Measurements from ENCODE around the gene ARVCF.

GRCh38 chr22:20024225-20024624 is 7.6 kb upstream of the ARVCF start:
- TF ChIP-seq CTCF (IDR thresholded peaks at IDR 0.05; ENCODE audit: low read depth, low read length, poor library complexity, severe bottlenecking) (no peak), EZH2phosphoT487 (IDR thresholded peaks at IDR 0.05; ENCODE audit: borderline replicate concordance, low read length) (no peak)
